Measurements from ENCODE around the gene GRK2. TPM values are rescaled to one million over a fixed set of nuclear protein-coding genes. Genes with fewer than 3 reads are reported as not detected.
"Not testable (repeated sequence)": the region's sequence is repeated elsewhere in the genome, so short reads cannot be mapped to it uniquely, and the experiment has no call there.

Gene GRK2
- 34.5 TPM for total RNA-seq

DNA sequence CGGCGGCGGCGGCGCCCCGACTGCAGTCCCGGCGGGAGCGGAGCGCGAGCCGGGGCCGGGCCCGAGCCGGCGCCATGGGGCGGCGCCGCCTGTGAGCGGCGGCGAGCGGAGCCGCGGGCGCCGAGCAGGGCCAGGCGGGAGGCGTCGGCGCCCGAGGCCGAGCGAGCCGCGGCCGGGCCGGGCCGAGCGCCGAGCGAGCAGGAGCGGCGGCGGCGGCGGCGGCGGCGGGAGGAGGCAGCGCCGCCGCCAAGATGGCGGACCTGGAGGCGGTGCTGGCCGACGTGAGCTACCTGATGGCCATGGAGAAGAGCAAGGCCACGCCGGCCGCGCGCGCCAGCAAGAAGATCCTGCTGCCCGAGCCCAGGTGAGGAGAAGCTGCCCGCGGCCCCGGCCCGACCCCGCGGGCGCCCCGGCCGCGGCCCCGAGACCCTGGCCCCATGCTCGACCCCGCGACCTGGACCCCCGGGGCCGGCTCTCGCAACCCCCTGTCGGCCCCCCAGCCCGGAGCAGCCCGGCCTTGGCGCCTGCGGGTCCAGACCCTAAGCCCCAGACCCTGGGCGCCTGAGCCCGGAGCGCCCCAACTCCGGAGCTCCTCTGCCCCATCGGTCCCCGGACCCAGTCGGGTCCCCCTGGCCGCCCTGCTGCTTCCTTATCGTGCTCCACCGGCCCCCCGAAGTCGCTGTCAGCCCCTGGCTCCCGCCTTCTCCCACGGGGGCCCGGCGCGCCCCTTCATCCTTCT is at the start of gene GRK2:
GRK2 (plus strand) TSS at position 25 of the 739 bp plus-strand sequence; CDS start at position 252, 227 bp downstream.
- no peak for DNase-seq

DNA sequence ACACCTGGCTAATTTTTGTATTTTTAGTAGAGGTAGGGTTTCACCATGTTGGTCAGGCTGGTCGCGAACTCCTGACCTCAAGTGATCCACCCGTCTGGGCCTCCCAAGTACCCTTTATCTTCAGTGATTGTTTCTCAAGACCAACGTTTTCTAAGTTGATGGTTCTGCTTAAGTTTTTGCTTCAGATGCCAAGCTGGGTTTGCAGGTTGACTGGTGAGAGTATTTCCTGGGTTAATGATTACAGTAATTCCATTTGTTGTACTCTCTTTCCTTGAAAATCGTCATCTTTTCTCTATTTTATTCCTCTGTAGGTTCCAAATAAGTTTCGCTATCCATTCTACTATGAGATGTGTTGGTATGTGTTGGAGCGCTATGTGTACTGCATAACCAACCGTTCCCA is 38.5 kb upstream of the GRK2 start:
- DNase-seq = no peak

GRCh38 chr11:67230406-67230805 is 35.9 kb upstream of the GRK2 start:
- DNase-seq = no peak

- DNase-seq = no peak
Measured at GRCh38 chr11:67230886-67231285, 35.4 kb upstream of the GRK2 start.

DNA sequence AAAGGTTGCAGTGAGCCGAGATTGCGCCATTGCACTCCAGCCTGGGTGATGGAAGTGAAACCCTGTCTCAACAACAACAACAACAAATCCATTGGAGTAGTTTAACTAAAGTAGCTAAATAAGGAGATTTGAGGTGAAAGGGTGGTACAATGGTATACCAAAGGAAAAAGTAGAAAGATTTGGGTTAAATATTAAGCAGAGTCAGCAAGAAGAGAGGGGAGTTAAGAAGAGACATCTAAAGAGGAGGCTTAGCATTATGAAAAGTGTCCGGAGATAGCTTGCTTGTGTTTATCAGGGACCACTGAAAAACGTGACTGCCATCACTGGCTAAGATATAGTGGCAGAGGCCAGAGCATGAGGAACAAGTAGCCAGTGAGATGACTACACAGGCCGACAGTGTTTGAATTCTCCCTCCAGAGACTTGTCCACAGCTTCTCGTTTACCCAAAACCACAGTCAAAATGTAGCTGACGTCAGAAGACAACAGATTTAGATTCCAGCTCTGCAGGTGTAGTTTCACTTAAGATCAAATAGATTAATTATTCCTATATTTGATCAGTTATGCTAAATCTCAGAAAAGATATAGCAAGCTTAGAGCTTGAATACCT is 32.6 kb upstream of the GRK2 start:
- no peak for DNase-seq

DNA sequence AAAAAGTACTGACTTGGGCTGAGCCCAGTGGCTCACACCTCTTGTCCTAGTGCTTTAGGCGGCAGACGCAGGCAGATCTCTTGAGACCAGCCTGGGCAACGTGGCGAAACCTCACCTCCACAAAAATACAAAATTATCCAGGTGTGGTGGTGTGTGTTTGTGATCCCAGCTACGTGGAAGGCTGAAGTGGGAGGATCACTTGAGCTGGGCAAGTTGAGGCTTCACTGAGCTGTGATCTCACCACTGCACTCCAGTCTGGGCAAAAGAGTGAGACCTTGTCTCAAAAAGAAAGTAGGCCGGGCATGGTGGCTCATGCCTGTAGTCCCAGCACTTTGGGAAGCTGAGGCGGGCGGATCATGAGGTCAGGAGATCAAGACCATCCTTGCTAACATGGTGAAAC is 31.7 kb upstream of the GRK2 start:
- DNase-seq = not testable (repeated sequence)

- no peak for DNase-seq
Measured at GRCh38 chr11:67237574-67237973, 28.7 kb upstream of the GRK2 start.

GRCh38 chr11:67238894-67239782 is 27.1 kb upstream of the GRK2 start:
- DNase-seq = no peak

- DNase-seq = peak; percentile 99
Measured at GRCh38 chr11:67239783-67240575, 26.3 kb upstream of the GRK2 start.

- DNase-seq = peak; percentile 80
Measured at GRCh38 chr11:67240576-67241389, 25.5 kb upstream of the GRK2 start.

GRCh38 chr11:67242548-67242947 is 23.7 kb upstream of the GRK2 start:
- DNase-seq = no peak

DNA sequence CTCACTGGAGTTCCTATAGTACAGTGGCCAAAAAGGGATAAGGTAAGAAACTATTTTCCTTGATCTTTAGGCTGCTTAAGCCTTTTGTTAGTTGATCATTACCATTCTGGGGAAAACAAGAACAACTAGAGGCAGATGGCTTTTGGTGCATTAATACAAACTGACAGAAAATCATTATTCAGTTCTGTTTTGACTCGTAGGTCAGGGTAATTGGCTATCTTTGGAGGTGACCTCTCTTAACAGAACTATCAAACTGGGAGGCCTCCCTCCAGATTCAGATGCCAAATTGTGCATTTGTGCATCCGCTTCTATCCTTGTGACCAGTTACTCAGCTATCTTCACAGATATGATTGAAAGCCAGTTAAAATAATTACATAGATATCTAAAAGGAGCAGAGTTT is 23.2 kb upstream of the GRK2 start:
- DNase-seq = no peak

- no peak for DNase-seq
Measured at GRCh38 chr11:67245046-67245445, 21.2 kb upstream of the GRK2 start.

- DNase-seq = no peak
Measured at GRCh38 chr11:67247946-67248550, 18.2 kb upstream of the GRK2 start.

- no peak for DNase-seq
Measured at GRCh38 chr11:67248653-67249052, 17.6 kb upstream of the GRK2 start.

- no peak for DNase-seq
Measured at GRCh38 chr11:67250059-67251043, 15.9 kb upstream of the GRK2 start.

GRCh38 chr11:67251841-67252240 is 14.4 kb upstream of the GRK2 start:
- no peak for DNase-seq

GRCh38 chr11:67252831-67253239 is 13.4 kb upstream of the GRK2 start:
- DNase-seq = peak; percentile 40

DNA sequence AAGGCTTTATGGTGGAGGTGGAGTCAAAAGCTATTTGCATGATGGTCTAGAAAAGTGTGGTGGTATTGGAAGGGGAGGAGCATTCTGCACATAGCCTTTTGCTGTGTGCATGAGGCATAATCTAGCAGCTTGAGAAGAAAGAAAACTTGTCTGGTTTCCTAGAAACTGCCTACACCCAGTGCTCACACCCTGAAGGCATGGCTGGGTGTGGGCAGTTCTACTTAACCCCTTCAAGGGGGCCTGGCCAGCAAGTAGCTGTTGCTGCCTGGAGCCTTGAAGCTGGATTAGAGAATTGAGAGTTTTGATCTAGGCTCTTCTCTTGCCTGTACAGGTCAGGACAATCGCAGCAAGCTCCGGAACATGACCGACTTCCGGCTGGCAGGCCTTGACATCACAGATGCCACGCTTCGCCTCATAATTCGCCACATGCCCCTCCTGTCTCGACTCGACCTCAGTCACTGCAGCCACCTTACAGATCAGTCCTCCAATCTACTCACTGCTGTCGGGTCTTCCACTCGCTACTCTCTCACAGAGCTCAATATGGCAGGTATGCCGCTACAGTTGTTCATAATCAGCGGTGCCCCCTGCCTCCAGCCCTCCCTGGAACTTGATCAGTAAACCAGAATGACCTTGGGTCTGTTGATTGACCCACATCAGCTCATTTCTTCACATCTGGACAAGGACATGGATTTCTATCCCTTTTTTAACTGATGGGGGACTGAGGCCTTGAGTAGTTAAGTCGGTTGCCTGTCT is 12.2 kb upstream of the GRK2 start:
- peak; percentile 40 for DNase-seq

Data from skin of body (tissue), 2 donors.